Suppressor macrophage (primary cell): Measurements from ENCODE around the gene BICDL2.

ENCODE experiments used
- DNase-seq, 4 experiments: peaks; one replicate each; pipeline ENCODE4 v3.0.0-alpha.2; 2020 to 2022

Gene BICDL2

DNA sequence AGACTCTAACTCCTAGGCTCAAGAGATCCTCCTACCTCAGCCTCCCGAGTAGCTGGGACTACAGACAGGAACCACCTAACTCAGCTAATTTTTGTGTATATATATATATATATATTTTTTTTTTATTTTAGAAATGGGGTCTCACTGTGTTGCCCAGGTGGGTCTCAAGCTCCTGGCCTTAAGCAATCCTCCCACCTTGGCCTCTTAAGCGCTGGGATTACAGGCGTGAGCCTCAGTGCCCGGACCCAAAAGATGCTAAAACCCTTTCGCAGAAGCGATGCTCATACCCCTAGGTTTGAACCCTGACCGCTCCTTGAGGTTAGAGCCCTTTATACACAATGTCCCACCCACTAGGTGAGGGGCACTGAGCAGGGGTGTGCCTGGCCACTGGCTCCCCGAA is 26.2 kb downstream of the BICDL2 start:
- DNase-seq, result no peak

DNA sequence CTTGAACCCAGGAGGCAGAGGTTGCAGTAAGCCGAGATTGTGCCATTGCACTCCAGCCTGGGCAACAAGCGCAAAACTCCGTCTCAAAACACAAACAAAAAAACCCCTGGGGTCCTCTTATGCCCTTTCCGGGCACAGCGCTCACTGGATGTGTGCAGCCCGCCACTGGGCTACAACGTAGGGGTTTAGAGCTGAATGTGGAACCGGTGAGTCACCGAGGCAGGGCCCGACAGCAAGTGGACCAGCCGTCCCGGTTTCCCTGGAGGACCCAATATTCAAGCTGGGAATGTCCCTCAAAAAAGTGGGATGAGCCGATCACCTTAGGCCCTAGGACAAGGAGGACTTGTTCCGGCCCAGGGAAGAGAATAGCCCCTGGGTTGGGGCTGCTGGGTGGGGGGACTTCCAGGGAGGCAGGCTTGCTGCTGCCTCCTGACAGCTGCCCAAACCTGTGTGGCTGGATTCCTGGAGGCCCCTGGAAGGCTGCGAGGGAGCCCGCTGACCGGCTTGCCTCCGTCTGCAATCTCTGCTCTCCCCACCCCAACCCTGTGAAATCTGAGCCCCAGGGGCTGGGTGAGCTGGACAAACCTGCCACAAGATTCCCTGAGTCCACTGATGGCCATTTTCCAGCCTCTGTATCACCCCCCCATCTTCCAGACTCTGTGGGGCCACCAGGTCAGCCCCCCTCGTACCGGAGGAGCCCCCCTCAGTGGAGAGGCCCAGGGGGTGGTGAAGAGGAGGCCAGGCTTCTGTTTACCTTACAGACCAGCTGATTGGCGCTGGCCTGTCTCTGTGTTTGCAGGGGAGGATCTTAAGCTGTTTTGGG is 27.0 kb downstream of the BICDL2 start:
- DNase-seq, result no peak

DNA sequence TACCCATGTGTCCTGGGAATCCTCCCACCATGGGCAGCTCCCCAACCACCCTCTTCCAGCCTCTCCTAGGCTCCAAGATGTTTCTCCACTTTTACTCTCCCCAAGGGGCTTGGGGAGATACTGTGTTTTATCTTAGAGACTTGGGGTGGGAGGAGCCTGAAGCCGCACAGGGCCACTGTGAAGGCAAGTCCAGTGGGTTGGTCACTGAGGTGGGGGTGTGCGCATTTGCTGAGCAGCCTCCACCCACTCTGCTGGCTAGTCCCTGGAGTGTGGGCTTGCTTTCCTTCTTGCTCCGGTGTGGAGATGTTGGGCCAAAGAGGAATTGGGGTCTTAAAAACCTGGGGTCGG is 28.1 kb downstream of the BICDL2 start:
- peak in 2 of 4 experiments; percentile 19 to 22 for DNase-seq

DNA sequence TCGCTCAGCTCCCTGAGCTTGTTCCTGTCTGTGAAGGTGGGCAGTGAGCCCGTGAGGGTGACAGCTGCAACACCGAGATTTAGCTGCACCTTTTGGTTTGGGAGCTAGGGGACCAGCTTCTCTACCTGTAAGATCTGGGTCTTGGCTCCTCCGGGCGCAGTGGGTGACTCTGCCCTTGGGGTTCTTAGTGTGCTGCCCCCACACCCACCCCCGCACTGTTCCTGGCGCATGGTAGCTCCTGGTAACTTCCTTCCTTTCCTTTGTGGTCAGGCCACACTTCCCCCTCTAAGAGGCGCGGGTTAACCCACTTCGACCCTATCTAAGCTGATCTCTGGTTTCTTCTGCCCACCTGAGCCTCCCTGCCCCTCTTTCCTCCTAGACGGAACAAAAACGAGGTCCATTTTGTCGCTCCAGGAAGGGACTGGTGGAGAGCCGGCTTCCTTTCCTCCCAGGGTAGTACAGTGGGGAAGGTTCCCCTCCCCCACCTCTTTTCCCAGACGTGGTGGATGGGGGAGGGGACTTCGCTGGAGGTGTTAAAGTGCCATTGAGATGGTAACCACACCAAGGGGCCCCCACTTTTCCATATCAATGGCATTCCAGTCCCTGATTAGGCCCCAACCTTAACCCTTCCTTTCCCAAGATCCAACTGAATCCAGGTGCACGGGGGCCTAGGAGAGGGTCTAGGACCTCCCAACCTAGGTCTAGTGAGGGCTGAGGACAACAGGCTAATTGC is 28.6 kb downstream of the BICDL2 start:
- DNase-seq, result peak; percentile 48 to 84 (median 70)

DNA sequence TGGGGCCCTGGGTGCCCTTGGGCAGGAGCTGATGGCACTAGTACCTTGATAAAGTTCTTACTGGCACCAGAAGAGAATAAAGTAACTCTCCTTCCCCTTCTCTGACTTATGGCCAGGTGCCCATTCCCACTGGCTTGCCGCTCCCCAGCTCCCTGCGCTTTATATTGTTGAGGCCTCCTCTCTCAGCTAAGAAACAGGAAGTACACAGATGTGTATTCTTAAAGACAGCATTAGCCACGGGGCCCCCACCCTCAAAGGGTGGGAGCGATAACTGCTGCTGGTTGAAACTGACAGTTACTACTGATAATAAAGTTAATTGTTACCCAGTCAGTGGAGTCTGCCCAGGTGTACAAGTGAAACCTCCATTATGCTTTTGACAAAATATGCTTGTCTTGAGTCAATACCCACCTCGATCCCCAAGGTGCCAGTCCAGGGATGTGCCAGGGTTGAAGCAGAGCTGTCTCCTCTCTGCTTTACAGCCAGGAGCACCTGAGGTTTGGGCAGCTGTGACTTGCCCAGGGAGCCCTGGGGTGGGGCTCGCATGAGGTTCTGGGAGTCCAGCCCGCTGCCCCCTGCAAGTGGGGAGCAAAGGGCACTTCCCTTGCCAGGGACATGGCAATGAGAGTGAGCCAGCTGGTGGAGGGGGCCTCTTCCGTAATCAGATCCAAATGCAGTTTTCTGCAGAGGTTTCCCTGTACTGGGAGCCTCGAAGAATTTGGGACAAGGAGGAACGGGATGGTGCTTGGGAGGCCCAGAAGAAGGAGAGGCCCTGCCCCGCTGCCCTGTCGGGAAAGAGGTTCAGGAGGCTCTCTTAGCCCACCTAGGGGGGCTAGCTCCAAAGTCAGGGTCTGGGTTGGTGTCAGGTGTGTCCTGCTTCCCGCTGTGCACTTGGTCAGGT is 29.4 kb downstream of the BICDL2 start:
- peak; percentile 35 to 55 (median 50) for DNase-seq

DNA sequence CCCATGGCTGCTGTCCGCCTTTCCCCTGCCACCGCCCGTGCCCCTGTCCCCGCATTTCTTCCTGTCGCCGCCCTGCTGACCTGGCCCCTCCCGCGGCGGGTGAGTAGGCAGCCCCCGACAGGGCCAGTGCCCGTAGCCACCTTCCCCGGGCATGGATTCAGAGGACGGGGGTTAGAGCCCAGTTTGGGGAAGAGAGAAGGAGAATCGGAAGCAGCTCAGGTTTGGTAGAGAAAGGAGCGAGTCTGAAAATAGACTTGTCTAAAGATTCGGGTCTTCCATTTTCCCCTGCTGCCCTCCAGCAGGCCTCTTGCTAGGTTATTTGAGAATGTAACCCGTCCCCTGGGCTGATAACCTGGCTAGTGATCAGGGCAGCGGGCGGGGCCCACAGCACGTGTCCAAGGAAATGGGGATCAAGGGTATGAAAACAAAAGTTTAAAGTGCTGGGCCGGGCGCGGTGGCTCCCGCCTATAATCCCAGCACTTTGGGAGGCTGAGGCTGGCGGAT is 31.9 kb downstream of the BICDL2 start:
- peak in 3 of 4 experiments; percentile 13 to 61 (median 59) for DNase-seq

DNA sequence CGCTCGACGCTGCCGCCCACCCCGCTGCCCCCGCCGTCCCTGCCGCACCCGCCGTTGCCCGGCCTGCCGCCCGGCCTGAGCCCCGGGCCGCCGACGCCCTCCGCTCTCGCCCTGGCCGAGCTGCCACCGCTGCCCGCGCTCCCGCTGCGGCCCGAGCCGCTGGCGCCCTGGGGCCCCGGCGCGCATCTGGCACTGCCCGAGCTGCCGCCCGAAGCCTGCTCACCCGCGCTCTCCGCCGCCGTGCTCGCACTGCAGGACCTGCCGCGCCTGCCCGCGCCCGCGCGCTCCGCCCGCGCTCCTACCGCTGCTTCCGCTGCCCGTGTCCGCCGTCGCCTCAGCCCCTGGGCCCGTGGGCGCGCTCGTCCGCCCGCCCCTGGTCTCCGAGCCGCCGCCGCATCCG is 32.4 kb downstream of the BICDL2 start:
- peak; percentile 38 to 77 (median 54) for DNase-seq

DNA sequence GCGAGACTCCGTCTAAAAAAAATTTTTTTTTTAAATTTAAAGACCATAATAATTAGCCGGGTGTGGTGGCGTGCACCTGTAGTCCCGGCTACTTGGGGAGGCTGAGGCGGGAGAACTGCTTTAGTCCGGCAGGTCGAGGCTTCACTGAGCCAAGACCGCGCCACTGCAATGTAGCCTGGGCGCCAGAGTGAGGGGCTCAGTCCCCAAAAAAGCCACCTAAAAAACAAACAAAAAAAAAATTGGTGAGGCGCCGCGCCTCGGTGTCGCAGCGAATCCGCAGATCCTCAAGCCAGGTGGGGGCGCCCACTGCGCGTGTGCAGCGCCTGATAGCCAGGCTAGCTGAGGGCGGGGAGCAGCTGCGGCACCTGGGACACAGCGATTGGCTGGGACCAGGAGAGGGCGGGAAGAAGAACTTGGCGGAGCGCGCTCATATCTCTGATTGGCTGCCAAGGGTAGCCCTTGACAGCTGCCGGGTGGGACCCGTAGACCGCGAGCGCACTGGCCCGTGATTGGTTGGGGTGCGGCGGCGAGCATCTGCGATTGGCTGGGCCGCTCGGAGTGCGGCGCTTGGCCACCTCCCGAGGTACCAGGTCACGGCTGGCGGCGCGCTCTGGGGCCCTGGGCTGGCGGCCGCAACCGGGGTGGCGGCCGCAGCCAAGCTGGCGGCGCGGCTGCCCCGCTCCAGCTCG is 33.0 kb downstream of the BICDL2 start:
- peak; percentile 97 to 99 (median 99) for DNase-seq

DNA sequence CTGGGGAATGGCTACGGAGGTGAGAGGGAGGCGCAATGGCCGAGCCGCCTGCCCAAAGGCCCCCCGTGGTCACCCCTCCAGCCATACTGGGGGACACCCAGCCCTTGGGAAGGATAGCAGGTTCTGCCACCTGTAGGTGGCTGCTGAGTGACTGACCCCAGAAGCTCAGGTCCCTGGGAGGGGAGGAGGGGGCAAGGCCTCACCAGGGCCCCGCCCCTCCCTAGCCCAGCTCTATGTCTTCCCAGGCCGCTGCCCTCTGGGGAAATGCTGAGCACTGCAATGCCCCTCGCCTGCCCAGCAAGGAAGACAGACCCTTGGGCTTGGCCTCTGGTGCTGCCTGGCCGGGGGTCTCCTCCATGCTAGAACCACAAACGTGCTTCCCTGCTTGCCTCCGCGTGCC is 35.4 kb downstream of the BICDL2 start:
- DNase-seq, result no peak

DNA sequence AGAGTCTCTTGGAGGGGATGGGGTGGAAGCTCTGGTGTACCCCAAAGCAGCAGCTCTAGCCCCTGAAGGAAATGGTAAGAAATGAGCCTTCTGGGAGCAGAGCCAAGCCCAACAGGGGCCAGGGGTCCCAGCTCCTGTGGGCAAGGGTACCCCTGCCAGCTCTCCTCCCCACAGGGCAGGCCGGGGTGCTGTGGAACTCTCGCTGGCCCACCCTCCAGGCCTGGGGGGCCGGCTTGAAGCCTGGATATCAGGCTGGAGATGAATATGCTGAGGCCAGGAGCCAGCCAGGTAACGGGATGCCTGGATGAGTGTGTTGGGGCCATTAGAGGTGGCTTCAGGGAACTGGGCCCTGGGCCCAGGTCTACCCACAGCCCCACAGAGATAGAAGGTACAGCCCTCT is 36.2 kb downstream of the BICDL2 start:
- DNase-seq, result no peak

DNA sequence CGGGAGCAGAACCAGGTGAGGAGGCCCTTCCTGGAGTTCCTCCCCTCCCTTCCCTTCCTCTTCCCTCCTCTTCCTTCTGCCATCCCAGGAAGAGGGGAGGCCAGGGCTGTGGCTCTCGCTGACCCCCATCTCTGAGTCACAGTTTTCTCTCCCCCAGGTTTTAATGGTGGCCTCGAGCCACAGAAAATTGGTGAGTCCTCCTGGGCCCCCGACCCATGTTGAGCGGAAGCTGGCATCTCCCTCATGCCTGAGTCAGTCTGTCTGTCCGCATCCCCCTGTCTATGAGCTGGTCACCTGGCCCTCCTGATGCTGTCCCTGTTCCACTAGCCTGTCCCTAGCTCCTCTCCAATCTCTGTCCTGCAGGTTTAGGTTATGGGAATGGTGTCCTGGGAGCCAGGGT is 36.8 kb downstream of the BICDL2 start:
- no peak for DNase-seq

DNA sequence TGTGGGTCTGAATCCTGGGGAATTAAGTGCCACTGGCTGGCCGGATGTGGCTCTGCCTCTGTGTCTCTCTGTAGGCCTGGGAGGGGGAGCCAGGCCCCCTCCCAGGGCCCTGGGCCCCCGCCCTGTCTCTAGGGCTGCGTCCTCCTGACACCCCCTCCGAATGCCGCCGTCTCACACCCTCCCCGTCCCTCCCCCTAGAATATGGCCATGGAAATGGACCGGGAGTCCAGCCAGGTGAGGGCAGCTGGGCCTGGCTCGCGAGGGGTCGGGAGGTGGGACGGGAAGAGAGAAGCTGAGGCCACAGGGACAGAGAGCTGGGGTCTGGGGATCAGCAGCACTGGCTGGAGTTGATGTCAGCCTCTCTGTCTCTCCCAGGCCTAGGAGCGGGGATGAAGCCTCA is 40.4 kb downstream of the BICDL2 start:
- no peak for DNase-seq

DNA sequence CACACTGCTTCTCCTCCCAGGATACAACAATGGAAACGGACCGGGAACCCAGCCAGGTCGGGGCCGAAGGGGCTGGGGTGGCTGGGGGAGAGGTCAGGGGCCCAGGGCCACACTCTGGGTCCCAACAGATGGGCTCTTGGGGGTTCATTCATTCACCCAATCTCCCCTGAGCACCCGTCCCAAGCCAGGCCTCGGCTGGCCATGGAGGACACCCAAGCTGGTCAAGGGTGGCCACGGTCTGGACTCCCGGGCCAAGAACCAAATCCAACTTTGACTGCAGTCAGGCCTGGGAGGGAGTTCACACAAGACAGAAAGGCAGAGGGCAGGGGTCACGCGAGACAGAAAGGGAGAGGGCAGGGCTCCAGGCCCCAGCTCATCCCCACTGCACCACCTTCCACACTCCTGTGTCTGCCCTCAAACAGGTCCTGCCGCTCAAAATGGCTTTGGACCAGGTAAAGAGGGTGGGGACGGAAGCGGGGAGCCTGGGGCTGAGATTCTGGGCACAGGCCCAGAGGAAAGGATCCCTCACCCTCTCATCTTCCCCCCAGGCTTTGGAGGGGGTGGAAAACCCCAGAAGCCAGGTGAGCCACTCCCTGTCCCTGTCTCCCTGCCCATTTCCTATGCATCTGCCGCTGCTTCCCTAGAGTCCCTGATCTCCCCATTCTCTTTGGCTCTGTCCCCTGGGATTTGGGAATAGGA is 44.2 kb downstream of the BICDL2 start:
- DNase-seq, result no peak

DNA sequence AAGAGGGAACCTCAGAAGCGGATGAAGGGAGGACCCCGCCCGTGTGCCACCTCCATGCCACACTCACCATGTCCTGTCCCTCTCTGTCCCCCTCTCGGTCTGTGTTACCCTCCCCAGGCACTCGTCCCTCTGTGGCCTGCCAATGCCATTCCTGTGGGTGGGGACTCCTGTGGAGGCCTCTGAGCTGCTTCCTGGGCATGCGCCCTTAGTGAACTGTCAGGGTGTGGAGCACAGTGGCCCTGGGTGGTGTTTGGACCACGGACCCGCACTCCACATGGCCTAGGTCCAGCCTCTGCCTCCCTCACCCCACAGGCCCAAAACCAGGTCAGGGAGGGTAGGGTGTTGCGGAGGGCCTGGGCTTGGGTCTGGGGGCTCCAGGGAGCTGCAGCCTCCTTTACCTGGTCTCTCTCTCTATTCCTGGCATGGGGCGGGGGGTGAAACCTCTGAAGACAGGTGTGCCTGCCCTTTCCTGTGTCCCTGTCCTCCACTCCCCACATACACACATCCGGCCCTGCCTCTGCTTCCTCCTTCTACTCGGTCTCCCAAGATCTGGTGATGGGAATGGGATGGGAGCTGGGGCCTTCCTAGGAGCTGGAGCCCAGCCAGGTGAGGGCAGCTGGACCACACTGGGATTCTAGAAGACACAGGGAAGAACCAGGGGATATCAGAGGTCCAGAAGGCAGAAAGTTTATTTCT is 45.0 kb downstream of the BICDL2 start:
- no peak for DNase-seq

DNA sequence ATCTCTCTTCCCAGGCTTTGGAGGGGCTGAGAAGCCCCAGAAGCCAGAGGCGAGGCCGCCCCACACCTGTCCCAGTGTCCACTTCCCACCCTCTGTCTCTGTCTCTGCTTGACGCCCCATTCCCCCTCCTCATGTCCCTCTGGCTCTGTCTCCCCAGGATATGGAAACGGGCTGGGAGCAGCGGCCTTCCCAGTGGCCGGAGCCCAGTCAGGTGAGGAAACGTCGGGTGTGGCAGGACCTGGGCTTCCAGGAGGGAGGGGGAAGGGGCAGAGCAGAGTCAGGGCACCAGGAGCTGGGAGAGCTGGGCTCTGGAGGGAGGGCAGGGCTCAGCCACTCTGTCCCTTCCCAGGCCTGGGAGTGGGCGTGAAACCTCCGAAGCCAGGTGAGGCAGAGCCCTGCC is 45.9 kb downstream of the BICDL2 start:
- no peak for DNase-seq

DNA sequence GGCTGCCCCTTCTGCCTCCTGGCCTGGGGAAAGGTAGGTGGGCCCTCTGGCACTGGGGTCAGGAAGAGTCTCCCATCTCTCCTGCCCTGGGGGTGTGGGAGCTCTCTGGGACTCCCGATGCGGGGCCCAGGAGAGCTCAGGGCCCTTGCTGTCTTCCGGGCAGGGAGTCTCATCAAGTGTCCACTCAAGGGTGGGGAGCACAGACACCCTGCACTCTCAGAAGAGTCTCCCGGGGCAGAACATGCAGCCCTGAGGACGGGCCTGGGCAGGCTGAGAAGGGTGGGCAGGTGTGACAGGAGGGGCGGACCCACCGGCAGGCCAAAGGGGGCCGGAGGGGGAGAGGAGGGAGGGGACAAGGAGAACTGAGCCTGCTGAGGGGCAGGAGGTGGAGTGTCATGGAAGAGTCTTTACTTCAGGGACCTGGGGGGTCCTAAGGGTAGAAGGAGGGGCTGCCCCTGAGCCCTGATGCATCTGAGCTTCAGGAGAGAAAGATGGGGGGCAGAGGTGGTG is 48.1 kb downstream of the BICDL2 start:
- no peak for DNase-seq

DNA sequence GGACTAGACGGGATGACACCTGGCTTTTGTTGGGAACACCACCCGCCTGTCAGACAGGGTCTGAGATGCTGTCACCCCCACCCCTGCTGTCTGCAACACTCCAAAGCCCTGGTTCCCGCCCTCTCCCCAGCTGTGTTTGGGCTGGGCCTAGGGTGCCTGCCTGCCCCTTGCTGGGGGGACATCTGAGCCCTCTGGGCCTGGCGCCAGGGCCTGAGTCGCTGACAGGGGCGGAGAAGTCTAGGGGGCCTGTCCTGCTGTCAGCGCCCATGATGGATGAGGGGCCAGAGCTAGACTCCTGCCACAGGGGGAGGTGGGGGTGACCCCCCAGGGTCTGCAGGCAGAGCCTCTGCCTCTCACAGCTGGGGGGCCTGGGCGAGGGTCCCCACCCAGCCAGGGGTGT is 48.9 kb downstream of the BICDL2 start:
- no peak for DNase-seq

DNA sequence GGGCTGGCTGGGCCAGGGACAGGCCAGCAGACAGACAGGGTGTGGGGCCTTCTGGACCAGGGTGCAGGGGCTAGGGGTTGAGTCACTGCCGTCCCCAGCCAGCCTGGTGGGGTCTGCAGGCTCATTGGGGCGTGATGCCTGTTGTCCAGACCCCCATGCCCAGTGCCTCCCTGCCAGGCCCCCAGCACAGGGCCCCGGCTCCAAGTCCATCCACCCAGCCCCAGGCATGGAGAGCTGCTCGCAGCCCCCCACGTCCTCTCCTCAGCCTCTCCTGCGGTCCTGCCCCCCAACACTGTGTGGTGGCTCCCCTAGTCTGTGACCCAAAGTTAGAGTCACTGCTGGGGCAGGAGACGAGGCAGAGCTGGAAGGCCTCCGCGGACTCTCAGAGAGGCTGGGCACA is 49.5 kb downstream of the BICDL2 start:
- DNase-seq, result no peak

DNA sequence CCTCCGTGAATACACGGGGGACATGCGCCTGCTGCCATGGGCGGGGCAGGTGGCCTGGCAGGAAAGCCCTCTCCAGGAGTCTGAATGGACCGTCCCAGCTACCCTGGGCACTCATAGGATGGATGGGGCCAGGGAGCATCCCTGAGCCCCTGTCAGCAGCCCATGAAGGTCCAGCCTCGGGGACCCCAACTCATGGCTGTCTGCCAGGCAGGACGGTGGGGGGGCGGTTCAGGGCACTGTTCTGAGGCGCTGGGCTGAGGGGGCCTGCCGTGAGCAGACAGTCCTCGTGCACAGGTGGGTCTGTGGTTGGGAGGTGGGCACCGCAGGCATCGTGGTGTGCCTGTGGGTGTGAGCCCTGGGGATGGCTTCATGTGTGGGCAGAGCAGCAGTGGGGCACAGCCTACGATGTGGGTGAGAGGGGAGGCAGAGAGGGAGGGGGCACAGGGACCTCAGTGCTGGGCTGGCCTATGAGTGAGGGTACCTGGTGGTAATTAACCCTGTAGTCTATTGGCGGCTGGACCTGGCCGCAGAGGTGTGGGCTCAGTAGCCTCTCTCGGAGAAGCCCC is 50.0 kb downstream of the BICDL2 start:
- DNase-seq, result no peak

DNA sequence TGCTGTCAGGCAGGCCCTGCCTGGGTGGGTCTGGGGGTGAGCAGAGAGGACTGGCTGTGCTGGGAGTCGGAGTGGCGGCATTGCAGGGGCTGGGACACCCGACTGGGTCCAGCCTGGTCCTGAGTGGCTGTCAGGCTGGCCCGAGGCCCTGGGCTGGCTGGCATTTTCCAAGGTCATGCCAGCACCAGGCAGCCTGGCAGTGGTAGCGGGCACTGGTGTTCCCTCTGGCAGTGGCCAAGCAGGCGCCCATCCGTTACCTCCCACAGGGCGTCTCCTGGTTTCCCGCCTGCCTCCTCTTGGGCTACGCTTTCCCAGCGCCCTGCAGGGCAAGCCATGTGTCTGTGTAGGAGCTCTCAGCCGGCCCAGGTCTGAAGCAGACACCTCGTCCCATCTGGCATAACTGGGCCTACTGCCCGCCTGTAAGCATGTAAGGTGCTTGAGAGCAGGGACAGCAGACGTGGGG is 50.8 kb downstream of the BICDL2 start:
- no peak for DNase-seq
